ENCODE measurements around the gene CNTLN. TPM values are rescaled to one million over a fixed set of nuclear protein-coding genes. Genes with fewer than 3 reads are reported as not detected.

CNTLN gene
- total RNA-seq, 3 donors from 2014 or later (not counting 1 experiment from before 2014, with no cell fraction given): 0.32 to 1.6 (median 0.63) TPM

DNA sequence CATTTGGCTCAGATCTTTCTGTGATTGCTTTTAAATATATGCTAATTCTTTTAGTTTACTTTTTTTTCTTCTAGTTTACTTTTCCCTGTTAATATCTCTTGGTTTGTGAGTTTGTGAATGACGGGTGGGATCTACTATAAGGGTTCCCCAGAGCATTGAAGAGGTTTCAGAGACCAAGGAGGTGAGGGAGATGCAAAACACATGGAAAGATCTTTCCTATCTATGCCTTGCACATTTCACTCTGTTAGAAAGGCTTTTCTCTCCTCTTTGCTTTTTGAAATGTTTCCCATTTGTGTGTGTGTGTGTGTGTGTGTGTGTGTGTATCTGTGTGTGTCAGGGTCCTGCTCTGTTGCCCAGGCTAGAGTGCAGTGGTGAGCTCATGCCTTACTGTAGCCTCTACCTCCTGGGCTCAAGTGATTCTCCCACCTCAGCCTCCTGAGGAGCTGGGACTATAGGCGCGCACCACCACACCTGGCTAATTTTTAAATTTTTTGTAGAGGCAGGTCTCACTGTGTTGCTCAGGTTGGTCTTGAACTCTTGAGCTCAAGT is 50.7 kb downstream of the CNTLN start:
- no peaks in the 10 kb centered on the region for H3K9me3 ChIP-seq (ENCODE audit: control insufficient read depth, insufficient read depth, low read length)
- no peaks in the 10 kb centered on the region for H3K36me3 Mint-ChIP-seq
- H3K27ac ChIP-seq (ENCODE audit: low read length): no peak overlapping the region
- ATAC-seq (no peak), DNase-seq (no peak)
- intact Hi-C loops (cut with micrococcal nuclease): no loop called here
- no peak overlapping the region for H3K4me3 Mint-ChIP-seq
- 93% methylated on average over 3 of the region's 3 CpGs for WGBS (ENCODE audit: insufficient coverage)
- H3K9me3 Mint-ChIP-seq: no peaks in the 10 kb centered on the region
- H3K36me3 ChIP-seq (ENCODE audit: control insufficient read depth, insufficient read depth, low read length): no peaks in the 10 kb centered on the region
- no peak overlapping the region for H3K27ac Mint-ChIP-seq
- no peak overlapping the region for H3K4me3 ChIP-seq (ENCODE audit: low read length)
- H3K27me3 ChIP-seq (ENCODE audit: control insufficient read depth, insufficient read depth, low read length): no peaks in the 10 kb centered on the region
- no peaks in the 10 kb centered on the region for H3K27me3 Mint-ChIP-seq (ENCODE audit: low read depth in 2 of 2)
- H3K4me1 Mint-ChIP-seq: no peaks in the 10 kb centered on the region
- TF ChIP-seq, protein P1, sequence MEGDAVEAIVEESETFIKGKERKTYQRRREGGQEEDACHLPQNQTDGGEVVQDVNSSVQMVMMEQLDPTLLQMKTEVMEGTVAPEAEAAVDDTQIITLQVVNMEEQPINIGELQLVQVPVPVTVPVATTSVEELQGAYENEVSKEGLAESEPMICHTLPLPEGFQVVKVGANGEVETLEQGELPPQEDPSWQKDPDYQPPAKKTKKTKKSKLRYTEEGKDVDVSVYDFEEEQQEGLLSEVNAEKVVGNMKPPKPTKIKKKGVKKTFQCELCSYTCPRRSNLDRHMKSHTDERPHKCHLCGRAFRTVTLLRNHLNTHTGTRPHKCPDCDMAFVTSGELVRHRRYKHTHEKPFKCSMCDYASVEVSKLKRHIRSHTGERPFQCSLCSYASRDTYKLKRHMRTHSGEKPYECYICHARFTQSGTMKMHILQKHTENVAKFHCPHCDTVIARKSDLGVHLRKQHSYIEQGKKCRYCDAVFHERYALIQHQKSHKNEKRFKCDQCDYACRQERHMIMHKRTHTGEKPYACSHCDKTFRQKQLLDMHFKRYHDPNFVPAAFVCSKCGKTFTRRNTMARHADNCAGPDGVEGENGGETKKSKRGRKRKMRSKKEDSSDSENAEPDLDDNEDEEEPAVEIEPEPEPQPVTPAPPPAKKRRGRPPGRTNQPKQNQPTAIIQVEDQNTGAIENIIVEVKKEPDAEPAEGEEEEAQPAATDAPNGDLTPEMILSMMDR (IDR thresholded peaks at IDR 0.05): no peak
- H3K4me1 ChIP-seq (ENCODE audit: control insufficient read depth, insufficient read depth, low read length): no peaks in the 10 kb centered on the region

DNA sequence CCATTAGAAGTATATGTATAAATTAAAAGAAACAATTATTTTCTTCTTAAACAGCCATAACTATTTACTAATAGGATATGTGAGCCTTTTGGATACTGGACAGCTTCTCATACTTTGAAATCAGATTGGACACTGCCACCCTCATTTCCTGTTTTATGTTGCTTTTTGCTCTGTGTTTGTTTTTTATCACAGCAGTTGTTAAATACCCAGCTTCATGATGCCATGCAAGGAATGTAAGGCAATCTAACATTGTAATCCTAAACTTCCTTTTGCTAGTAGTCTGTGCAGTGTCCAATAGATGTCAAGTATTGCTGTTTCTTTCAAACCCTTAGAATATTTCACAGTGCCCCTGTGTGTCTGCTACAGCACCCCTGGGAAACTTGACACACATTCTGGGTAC is 56.2 kb downstream of the CNTLN start:
- ATAC-seq: no peak
- Mint-ChIP-seq H3K36me3 (no peaks in the 10 kb centered on the region), H3K9me3 (no peaks in the 10 kb centered on the region), H3K27ac (no peak overlapping the region), H3K27me3 (ENCODE audit: low read depth in 2 of 2) (no peaks in the 10 kb centered on the region), H3K4me1 (no peaks in the 10 kb centered on the region), H3K4me3 (no peak overlapping the region)
- no peaks in the 10 kb centered on the region for H3K36me3 ChIP-seq (ENCODE audit: control insufficient read depth, insufficient read depth, low read length)
- H3K4me1 ChIP-seq (ENCODE audit: control insufficient read depth, insufficient read depth, low read length): no peaks in the 10 kb centered on the region
- no peak overlapping the region for H3K4me3 ChIP-seq (ENCODE audit: low read length)
- no peaks in the 10 kb centered on the region for H3K27me3 ChIP-seq (ENCODE audit: control insufficient read depth, insufficient read depth, low read length)
- TF ChIP-seq, protein P1 (IDR thresholded peaks at IDR 0.05): no peak
- no peak overlapping the region for H3K27ac ChIP-seq (ENCODE audit: low read length)
- no peak for DNase-seq
- no peaks in the 10 kb centered on the region for H3K9me3 ChIP-seq (ENCODE audit: control insufficient read depth, insufficient read depth, low read length)
- intact Hi-C loops (cut with micrococcal nuclease): no loop called here

DNA sequence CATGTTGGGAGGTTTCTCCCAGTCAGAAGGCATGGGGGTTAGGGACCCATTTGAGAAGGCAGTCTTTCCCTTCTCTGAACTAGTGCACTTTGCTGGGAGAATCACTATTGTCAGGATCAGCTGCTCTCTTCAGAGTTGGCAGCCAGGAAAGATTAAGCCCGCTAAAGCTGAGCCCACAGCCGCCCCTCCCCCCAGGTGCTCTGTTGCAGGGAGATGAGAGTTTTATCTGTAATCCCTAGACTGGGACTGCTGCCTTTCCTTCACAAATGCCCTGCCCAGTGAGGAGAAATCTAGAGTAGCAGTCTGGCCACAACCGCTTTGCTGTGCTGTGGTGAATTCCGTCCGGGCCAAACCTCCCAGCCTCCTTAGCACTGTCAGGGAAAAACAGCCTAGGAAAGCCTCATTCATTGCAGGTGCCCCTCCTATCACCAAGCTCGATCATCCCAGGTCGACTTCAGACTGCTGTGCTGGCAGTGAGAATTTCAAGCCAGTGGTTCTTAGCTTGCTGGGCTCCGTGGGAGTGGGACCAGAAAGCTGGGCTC is 69.8 kb downstream of the CNTLN start:
- peaks cover 0 to 3% of the 10 kb centered on the region in 2 donors for H3K27me3 Mint-ChIP-seq (ENCODE audit: low read depth in 2 of 2)
- Histone ChIP-seq H3K9me3 (ENCODE audit: control insufficient read depth, insufficient read depth, low read length) (peaks cover 10% of the 10 kb centered on the region), H3K27me3 (ENCODE audit: control insufficient read depth, insufficient read depth, low read length) (no peaks in the 10 kb centered on the region), H3K27ac (ENCODE audit: low read length) (no peak overlapping the region), H3K4me1 (ENCODE audit: control insufficient read depth, insufficient read depth, low read length) (no peaks in the 10 kb centered on the region), H3K4me3 (ENCODE audit: low read length) (no peak overlapping the region), H3K36me3 (ENCODE audit: control insufficient read depth, insufficient read depth, low read length) (no peaks in the 10 kb centered on the region)
- no peak overlapping the region for H3K4me3 Mint-ChIP-seq
- H3K9me3 Mint-ChIP-seq: peaks cover 8 to 23% of the 10 kb centered on the region in 2 donors
- WGBS (ENCODE audit: insufficient coverage): 85% methylated on average over 8 of the region's 8 CpGs
- peaks cover 21% of the 10 kb centered on the region for H3K36me3 Mint-ChIP-seq
- ATAC-seq (no peak), DNase-seq (no peak)
- no peaks in the 10 kb centered on the region for H3K4me1 Mint-ChIP-seq
- intact Hi-C loops (cut with micrococcal nuclease): no loop called here
- H3K27ac Mint-ChIP-seq: no peak overlapping the region
- TF ChIP-seq, protein P1 (IDR thresholded peaks at IDR 0.05): no peak

DNA sequence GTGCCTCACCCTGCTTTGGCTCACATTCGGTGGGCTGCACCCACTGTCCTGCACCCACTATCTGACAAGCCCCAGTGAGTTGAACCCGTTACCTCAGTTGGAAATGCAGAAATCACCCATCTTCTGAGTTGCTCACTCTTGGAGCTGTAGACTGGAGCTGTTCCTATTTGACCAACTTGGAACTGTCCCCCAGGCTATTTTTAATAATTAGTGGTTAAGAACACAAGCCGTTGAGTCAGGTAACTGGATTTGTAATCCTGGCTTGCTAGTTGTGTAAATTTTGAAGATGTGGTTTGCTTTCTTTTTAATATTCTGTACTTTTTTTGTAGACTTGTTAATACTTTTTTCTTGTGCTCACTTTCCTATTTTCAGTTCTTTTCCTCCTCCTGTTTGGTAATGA is 81.2 kb downstream of the CNTLN start:
- TF ChIP-seq, protein P1 (IDR thresholded peaks at IDR 0.05): no peak
- H3K9me3 ChIP-seq (ENCODE audit: control insufficient read depth, insufficient read depth, low read length): no peaks in the 10 kb centered on the region
- H3K27me3 ChIP-seq (ENCODE audit: control insufficient read depth, insufficient read depth, low read length): no peaks in the 10 kb centered on the region
- H3K36me3 Mint-ChIP-seq: no peaks in the 10 kb centered on the region
- DNase-seq (no peak), ATAC-seq (no peak)
- H3K27me3 Mint-ChIP-seq (ENCODE audit: low read depth in 2 of 2): no peaks in the 10 kb centered on the region
- no peak overlapping the region for H3K4me3 Mint-ChIP-seq
- peaks cover 6 to 9% of the 10 kb centered on the region in 2 donors for H3K9me3 Mint-ChIP-seq
- peaks cover 0 to 5% of the 10 kb centered on the region in 2 donors for H3K4me1 Mint-ChIP-seq
- no peaks in the 10 kb centered on the region for H3K36me3 ChIP-seq (ENCODE audit: control insufficient read depth, insufficient read depth, low read length)
- H3K27ac Mint-ChIP-seq: no peak overlapping the region
- H3K4me1 ChIP-seq (ENCODE audit: control insufficient read depth, insufficient read depth, low read length): no peaks in the 10 kb centered on the region
- 81% methylated on average over 3 of the region's 3 CpGs for WGBS (ENCODE audit: insufficient coverage)
- intact Hi-C loops (cut with micrococcal nuclease): no loop called here
- no peak overlapping the region for H3K27ac ChIP-seq (ENCODE audit: low read length)
- H3K4me3 ChIP-seq (ENCODE audit: low read length): no peak overlapping the region
